AG08395 (cell line): Measurements from ENCODE around the gene HPSE2.
"Not testable (repeated sequence)": the region's sequence is repeated elsewhere in the genome, so short reads cannot be mapped to it uniquely, and the experiment has no call there.

ENCODE experiments used
- DNase-seq: peaks from one replicate; pipeline ENCODE4 v3.0.0; 2012; ENCODE audit warnings: mixed read lengths, low spot score

The HPSE2 gene

GRCh38 chr10:99005254-99005653 is 230.4 kb downstream of the HPSE2 start:
- no peak for DNase-seq

- DNase-seq: no peak
Observed at GRCh38 chr10:99004738-99005137, 230.9 kb downstream of the HPSE2 start.

- no peak for DNase-seq
Observed at GRCh38 chr10:99002392-99002791, 233.3 kb downstream of the HPSE2 start.

- DNase-seq: no peak
Observed at GRCh38 chr10:98997596-98997995, 238.1 kb downstream of the HPSE2 start.

GRCh38 chr10:98994030-98994429 is 241.6 kb downstream of the HPSE2 start:
- no peak for DNase-seq

- DNase-seq: not testable (repeated sequence)
Observed at GRCh38 chr10:98983751-98984150, 251.9 kb downstream of the HPSE2 start.

- DNase-seq: no peak
Observed at GRCh38 chr10:98980353-98980752, 255.3 kb downstream of the HPSE2 start.

- no peak for DNase-seq
Observed at GRCh38 chr10:98971464-98971863, 264.2 kb downstream of the HPSE2 start.

GRCh38 chr10:98967601-98968000 is 268.1 kb downstream of the HPSE2 start:
- no peak for DNase-seq

GRCh38 chr10:98963608-98964007 is 272.0 kb downstream of the HPSE2 start:
- no peak for DNase-seq

- no peak for DNase-seq
Observed at GRCh38 chr10:98959379-98959778, 276.3 kb downstream of the HPSE2 start.

GRCh38 chr10:98957801-98958200 is 277.9 kb downstream of the HPSE2 start:
- DNase-seq: no peak

GRCh38 chr10:98956576-98957260 is 278.9 kb downstream of the HPSE2 start:
- DNase-seq: peak; percentile 2

- DNase-seq: no peak
Observed at GRCh38 chr10:98953251-98953650, 282.4 kb downstream of the HPSE2 start.

GRCh38 chr10:98951269-98952000 is 284.2 kb downstream of the HPSE2 start:
- no peak for DNase-seq

GRCh38 chr10:98950106-98950505 is 285.5 kb downstream of the HPSE2 start:
- no peak for DNase-seq

GRCh38 chr10:98949306-98949705 is 286.3 kb downstream of the HPSE2 start:
- no peak for DNase-seq

- DNase-seq: no peak
Observed at GRCh38 chr10:98943681-98944080, 292.0 kb downstream of the HPSE2 start.

- DNase-seq: no peak
Observed at GRCh38 chr10:98929709-98930108, 305.9 kb downstream of the HPSE2 start.

GRCh38 chr10:98925651-98926050 is 310.0 kb downstream of the HPSE2 start:
- no peak for DNase-seq

GRCh38 chr10:98924526-98924925 is 311.1 kb downstream of the HPSE2 start:
- DNase-seq: no peak

GRCh38 chr10:98921316-98921715 is 314.3 kb downstream of the HPSE2 start:
- DNase-seq: no peak

GRCh38 chr10:98920807-98921206 is 314.8 kb downstream of the HPSE2 start:
- no peak for DNase-seq

GRCh38 chr10:98920360-98920759 is 315.3 kb downstream of the HPSE2 start:
- DNase-seq: no peak
